EL (cell line): Measurements from ENCODE around the gene GALNT10.

Experiments used
- DNase-seq: peaks from one replicate; pipeline ENCODE4 v3.0.0-alpha.2; 2016

The GALNT10 gene

DNA sequence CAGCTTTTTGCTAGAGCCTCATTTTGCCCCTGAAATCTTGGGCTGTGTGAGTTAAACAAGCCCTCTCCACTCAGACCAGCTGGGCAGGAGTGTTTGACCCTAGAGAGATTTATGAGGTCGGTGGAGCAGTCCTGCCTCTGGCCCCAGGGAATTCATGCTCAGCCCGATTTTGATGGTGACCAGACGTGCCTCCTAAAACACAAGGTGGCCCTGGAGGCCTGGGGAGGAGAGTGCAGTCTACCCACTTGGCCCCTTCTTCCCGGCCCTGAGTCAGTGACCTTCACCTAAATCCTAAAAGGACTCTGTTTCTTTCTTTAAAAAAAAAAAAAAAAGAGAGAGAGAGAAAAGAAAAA is 168.7 kb downstream of the GALNT10 start:
- DNase-seq: no peak

DNA sequence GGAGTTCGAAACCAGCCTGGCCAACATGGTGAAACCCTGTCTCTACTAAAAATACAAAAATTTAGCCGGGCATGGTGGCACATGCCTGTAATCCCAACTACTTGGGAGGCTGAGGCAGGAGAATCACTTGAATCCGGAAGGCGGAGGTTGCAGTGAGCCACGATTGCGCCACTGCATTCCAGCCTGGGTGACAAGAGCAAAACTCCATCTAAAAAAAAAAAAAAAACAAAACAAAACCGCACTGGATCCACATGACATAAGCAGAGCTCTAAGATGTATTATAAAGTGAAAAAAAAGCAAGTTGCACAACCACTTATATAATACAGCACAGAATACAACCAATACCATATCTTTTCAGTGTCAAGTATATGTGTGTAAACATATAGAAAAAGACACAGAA is 169.7 kb downstream of the GALNT10 start:
- peak; percentile 68 for DNase-seq

DNA sequence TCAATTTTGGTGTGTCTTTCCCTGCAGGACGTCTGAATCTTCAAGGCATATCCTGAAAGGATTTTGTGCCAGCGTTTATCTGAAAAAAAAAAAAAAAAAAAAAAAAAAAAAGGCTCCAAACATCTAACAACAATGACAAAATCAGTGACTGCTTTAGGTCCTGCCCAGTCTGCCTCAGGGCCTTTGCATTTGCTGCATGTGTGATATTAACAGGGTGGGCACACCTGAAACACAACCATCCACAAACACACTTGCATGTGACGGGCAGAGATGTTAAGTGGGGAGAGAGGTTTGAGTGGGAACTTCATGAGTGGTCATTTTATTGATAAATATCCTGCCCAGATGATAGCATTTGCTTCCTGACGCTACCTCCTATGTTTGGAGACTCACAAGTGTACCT is 172.9 kb downstream of the GALNT10 start:
- DNase-seq: no peak

DNA sequence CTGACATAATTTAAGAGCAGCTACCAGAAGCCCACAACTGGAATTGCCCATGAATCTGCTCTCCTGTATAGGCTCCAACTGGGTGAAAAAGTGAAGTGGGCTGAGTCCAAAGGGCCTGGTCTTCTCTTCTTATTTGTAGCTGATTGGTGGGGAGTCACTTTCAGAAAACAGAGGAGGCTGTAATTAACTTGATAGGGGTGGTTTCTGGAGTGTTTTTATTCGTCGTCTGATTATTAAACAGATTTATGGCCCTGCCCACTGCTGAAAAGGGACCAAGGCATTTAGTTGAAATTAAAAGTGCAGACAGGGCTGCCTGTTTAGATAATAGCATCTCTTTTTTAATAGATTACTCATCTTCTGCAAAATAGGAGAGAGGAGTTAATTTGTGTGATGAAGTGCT is 174.2 kb downstream of the GALNT10 start:
- no peak for DNase-seq

DNA sequence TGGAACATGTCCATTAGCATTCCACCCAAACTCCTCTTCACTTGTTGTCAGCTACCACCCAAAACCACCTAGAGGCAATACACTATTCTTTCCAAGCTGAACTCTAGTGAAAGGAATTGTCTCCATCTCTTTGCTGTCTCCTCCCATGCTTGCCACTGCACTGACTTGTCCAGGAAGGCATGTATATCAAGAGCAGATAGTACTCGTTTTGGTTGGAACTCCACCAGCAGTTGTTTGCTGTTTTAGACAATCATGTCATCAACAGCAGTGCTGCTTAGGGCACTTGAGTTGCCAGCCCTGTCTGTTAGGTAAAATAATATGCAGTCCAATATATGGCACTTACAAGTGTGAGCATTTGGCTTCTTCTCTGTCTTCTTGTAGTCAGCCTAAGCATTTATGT is 175.3 kb downstream of the GALNT10 start:
- DNase-seq: peak; percentile 43

DNA sequence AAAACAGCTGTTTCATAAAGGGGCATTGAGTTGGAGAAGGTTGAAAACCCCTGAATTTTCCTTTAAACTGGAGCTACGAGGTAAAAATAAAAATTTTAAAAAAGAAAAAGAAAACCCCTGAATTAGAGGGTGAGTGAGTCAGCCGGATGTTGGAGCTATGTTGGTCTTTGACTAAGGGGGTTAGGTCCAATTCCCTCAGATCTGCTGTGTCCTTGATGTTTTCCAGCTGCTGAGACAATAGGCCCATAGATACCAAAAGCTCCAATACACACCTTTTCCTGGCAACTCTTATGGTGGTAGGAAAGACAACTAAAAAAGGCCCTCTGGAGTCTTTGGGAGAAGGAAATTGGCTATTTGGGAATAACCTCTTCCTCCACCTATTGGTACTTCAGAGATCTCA is 175.8 kb downstream of the GALNT10 start:
- DNase-seq: peak; percentile 32

DNA sequence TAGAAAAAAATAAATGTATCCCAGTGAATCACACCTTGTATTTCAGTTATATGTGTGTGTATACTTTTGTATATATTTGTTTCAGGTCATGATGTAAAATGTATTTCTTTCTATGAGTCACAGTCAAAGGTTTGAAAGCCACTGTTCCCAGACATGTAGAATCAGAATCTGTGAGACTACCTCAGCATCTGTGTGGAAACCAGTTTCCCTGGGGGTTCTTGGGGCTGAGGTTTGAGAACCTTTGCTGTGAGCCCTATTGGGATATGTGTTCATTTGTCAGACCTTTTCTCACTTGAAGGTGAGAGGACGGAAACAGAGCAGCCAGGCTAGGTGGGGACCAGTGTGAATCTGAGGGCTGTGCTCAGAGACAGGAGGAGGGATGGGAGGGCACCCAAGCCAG is 176.6 kb downstream of the GALNT10 start:
- DNase-seq: peak; percentile 42

DNA sequence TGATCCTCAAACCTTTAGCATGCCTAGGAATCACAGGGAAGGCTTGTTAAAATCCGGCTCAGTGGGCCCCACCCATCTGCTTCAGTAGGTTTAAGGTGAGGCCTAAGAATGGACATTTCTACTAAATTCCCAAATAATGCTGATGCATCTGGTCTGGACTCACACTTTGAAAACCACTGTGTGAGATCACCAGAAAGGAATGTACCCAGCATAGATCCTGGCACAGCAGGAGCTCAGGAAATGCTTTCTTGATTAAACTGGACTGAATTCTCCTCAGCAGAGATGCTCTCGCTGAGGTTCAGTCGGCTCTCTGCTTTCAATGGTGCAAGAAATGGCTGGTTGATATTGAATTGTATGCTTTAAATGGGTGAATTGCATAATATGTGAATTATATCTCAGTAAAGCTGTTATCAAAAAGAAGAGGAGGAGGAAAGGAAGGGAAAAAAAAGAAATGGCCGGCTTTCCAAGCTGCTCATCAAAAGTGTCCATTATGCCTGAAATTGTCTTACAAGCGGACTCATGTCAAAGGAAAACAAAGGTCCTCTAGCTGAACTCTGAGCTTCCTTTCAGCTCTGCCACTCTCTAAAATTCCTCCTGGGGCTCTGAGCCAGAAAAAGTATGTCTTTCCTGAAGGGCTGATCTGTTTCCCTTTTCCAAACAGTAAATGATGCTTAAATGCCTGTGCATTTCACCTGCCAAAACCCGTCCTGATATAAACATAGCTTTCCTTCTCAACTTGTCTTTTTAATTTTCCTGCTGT is 177.7 kb downstream of the GALNT10 start:
- peak; percentile 95 for DNase-seq

DNA sequence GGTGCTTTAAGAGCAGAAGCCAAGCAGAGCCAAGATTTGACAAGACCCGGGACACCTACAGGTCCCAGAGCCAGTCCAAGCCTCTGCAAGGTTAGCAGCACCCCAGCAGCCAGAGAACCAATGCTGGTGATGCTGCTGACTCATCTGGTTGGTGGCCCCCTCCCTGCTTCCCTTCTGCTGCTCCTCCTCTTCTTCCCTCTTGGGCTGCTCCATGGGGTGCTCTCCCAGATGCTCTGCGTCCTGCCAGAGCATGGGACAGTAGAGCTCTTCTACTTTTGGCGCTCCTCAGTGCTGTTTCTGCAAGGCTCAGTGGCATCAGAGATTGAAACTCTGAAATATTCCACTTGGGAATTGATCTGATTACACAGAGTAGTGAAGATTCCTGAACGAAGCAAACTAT is 179.1 kb downstream of the GALNT10 start:
- peak; percentile 69 for DNase-seq

DNA sequence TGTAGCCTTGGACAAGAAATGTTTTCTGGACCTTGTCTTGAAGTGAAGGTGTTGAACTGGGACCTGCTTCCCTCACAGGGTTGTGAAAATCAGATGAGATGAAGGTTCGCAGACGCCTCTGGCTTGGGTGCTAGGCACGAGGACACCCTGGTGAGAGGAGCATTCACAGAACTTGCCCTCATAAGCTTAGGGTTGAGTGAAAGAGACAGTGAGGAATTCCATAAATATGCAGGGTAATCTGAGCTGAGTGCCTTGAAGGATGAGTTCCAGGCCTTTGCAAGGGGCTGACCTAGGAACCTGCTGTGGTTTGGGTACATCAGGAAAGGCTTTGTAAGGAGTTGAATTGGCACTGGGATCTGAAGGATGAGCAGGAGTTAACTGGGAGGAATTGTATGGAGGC is 179.6 kb downstream of the GALNT10 start:
- peak; percentile 82 for DNase-seq

DNA sequence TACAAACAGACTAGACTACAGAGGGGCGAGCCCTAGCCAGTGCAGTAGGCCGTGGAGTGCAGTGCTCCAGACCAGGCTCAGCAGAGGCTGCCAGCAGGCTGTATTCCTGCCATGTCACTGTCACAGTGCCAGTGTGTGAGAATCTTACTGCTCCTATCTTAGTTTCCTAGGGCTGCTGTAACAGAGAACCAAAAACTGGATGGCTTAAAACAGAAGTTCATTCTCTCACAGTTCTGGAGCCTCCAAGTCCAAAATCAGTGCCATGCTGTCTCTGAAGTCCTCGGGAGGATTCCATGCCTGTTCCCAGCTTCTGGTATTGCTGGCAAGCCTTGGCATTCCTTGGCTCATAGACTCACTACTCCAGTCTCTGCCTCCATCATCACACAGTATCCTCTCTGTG is 180.3 kb downstream of the GALNT10 start:
- DNase-seq: no peak

DNA sequence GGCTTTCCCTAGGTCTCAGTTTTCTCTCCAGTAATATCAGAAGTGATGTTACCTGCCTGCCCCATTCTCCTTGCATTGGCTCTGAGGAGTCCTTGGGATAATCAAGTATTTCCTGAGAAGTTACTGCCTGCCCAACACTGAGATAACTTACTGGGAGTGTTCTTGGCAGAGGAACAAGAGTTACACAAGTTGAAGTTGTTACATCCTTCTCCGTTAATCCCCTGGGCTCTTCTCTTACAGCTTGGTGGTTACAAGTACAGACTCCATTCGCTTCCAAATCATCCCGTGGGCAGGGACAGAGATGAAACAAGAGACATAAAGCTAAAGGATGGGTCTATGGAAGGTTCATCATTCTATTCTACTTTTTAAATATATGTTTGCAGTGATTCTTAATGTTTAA is 181.2 kb downstream of the GALNT10 start:
- DNase-seq: peak; percentile 50

DNA sequence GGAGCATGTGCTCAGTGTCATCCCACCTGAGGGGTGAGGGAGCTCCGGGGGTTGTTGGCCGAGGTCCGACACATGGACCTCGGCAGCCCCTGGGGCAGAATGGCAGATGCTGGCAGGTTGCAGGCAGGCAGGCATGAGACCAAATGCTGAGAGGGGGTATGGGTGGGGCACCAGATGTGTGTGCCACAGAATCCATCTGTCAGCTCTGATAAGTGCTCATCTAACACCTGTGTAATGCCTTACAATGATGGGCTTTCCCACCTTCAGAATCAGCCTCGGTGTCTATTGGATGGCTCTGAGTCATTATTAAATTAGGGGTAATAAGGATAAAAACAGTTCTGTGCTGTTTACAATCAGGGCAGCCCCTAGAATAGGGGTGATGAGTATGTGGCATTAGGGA is 182.1 kb downstream of the GALNT10 start:
- DNase-seq: no peak

DNA sequence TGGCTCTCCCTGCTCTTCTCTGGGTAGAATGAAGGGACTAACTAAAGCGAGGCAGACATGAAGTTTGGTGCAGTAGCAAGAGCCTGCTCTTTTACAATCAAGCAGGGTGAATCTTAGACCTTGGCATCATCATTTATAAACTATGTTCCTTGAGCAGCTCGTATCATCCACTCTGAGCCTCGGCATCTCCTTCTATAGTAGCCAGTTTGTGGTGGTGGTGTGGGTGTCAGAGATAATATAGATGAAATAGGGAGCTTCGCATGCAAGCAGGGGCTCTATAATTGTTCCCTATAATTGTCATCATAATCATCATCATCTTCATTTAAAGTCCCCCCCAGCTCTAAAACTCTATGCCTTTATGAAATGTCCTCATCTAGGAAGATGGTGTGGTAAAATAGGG is 182.8 kb downstream of the GALNT10 start:
- no peak for DNase-seq

DNA sequence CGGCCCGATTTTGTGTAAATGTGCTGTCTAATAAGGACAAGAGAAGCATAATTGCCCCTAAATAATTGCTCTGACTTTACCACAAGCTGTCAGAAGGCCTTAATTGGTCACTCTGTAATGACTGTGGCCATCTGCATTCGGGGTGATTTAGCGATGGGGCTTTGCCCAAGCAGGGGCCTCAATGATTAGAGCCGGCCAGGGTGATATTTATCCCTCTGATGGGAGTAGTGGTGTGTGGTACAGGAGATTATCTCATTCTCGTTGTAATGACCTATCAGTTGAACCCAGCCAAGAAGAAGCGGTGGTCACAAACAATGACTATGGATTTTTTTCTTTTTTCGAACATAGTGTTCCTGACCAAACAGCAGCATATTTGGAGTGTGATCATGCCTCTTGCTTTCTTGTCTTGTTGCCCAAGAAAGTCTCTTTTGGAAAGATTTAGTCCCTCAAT is 183.2 kb downstream of the GALNT10 start:
- DNase-seq: no peak

DNA sequence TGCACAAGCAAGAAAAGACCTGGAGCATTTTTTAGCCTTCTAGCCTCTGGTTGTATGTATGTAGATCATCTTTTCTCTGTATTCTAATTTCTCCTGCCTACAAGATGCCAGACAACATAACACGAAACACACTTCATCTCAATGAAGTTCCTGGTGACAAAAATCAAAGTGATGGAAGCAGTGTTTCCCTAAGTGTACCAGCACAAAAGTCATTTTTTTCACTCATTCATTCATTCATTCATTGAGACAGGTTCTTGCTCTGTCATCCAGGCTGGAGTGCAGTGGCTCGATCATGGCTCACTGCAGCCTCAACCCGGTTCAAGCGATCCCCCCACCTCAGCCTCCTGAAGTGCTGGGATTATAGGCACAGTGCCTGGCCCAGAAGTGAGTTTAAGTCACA is 183.7 kb downstream of the GALNT10 start:
- no peak for DNase-seq

DNA sequence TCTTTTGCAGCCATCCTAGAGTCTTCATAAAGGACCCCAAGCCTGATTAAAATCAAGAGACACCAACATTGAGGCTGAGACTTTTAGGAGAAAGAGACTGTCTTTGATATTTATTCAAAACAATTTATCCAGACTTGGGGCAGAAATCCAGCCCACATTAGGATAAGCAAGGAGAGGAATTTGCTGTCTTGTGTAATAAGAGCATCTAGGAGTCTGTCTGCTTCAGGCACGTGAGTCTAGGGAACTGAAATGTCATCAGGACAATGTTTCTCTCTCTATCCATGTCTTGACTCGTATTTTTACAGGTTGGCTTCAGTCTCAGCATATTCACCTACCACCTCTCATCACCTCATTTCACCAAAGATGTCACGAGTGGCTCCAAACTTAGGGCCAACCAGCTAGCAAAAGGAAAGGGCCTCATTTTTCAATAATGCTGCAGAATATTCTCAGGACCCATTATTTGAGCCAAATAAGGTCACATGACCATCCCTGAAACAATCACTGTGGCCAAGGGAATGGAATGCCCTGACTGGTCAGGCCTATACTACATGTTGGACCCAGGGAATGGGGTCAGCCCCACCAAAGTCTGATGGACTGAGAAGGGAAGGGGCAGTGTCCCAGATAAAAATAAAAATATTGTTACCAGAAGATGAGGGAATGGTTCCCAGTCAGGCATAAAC is 184.9 kb downstream of the GALNT10 start:
- DNase-seq: no peak

DNA sequence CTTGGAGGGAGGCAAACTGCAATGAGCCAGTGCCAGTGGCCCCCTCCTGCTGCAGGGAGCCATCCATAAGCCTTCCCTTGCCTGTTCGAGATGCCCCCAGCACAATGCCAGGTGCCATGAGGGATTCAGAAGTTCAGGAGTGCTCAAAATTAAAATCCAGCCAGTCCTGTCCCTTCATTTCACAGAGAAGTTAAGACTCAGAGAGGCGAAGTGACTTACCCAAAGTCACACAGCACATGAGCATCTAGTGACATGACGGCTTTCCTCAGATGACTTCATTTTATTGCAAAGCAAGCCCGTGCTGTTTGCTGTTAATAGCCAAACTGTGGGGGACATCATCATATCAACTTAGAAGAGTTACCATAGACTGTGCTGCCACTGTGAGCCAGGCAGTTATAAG is 185.9 kb downstream of the GALNT10 start:
- no peak for DNase-seq

DNA sequence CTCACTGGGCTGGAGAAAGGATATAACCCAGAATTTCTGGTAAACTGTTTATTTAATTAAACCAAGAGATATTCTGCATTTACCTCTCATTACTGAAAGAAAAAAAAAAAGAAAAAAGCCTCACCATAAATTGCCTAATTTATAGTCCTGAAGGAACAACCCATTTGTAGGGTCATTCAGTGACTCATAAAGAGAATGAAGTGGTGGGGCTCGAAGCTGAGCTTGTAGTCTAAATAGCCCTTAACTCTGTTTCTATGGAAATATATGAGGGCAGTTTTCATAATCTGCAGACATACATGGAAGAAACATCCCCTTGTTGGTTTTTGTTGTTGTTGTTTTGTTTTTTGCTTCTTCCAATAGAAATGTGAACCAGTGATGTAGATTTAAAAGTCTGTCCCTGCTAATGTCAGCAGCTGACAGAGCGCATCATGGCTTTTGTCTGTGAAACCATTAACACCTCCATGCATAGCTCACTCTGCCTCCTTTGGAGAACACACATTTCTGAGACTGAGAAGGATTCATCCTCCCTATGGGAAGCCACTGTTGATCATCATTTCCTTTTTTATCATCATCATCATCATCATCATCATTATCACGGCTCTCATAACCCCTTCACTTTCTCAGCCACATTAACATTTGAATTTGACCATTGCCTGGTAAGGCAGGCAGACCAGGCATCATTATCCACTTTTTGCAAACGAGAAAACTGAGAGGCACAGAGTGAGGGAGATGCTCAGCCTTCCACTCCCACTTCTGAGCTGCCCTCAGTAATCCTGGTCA is 187.4 kb downstream of the GALNT10 start:
- DNase-seq: no peak

DNA sequence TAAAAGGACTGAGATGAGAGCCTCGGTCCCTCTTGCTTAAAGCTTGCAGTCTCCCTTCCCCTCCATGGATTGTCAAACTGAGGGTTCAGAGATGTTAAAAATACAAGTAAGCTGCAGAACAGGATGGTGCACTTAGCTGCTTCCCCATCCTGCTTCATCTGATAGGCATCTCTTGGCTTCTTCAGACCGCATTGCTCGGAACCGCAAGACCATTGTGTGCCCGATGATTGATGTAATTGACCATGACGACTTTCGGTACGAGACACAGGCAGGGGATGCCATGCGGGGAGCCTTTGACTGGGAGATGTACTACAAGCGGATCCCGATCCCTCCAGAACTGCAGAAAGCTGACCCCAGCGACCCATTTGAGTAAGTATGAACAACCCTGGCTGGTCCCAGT is 189.7 kb downstream of the GALNT10 start:
- DNase-seq: no peak

DNA sequence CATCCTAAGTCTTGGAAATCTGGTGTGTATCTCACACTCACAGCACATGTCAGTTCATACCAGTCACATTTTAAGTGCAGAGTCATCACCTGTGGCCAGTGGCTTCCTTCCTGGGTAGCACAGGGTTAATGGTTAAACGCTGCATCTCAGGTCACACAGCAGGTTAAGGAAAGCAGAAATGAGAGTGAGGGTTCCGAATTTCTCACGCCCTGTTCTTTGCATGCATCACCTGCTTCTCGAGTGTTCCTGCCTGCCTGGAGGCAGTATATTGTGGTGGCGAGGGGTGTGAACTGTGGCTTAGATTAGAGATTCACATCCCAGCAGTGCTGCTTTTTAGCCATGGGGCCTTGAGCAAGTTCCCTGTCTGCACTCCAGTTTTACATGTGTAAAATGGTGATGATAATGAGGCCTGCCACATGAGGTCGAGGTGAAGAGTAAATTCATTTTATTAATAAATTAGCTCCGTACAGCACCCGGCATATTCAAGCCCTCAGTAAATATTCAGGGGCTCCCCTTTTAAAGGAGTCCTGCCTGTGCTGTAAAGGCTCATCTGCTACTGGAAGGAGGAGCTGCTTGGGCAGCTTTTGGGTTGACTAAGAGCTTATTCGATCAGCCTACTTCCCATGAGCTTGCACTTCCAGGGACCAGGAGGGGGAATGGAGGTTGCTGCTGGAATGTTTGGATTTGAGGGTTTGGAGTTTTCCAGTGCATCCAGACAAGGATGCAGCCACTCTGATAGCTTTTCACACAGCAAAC is 194.1 kb downstream of the GALNT10 start:
- DNase-seq: no peak

DNA sequence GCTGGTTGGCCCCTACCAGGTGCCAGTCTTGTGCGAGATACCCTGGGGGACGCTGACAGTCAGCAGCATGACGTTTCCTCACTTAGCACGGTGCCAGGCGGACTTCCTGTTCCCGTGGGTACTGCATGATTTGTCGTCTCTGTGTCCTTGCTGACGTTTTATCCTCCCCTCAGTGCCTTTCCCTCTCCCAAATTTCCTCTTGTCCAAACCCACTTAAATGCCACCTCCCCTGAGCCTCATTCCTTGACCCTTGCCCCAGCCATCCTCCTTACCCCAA is 194.6 kb downstream of the GALNT10 start:
- no peak for DNase-seq

DNA sequence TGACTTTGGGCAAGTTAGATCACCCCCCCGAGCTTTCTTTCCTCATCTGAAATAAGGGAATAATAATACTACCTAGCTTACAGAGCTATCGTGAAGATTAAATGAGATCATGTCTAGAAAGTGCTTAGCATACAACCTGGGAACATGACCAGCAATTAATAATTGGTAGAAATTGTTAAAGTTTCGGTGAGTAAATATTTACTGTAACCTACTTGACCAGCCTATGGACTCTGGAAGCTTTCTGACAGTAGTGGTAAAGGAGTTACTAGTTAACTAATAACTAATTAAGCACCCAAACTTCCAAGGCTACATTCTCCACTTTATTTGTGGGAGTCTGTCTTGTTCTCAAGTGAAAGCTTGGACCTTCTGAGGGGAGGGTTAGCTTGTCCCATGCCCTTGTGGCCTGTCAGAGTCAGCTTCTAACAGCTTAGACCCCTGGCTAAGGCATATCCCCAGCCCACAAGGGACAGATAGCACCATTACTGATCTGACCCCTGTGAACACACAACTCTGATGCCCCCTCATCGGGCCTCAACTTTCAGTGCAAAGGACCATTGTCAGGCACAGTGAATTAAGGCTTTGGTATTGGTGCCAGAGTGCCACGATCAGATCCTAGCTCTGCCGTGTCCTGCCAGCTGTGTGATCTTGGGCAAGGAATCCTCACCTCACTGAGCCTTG is 196.6 kb downstream of the GALNT10 start:
- DNase-seq: no peak
